T-helper 1 cell treated with Interleukin-12 subunit alpha and Interleukin-12 subunit beta and Interleukin-4 antibody, amounts not matched to agents 30 μg/mL and 1 μg/mL, for 36 hours (primary cell): ENCODE measurements around the gene CTDSPL.

Experiments used
- H3K27ac Mint-ChIP-seq: one replicate; pipeline ENCODE4 v1.8.0; 2021; ENCODE audit warnings: mild to moderate bottlenecking, mixed read lengths
- H3K27me3 Mint-ChIP-seq: one replicate; pipeline ENCODE4 v1.8.0; 2021; ENCODE audit warnings: low read depth, mixed read lengths
- H3K36me3 Mint-ChIP-seq: one replicate; pipeline ENCODE4 v1.8.0; 2021; ENCODE audit warnings: low read depth, mixed read lengths
- H3K4me1 Mint-ChIP-seq: one replicate; pipeline ENCODE4 v1.8.0; 2021; ENCODE audit warnings: low read depth, mixed read lengths
- H3K4me3 Mint-ChIP-seq: one replicate; pipeline ENCODE4 v1.8.0; 2021; ENCODE audit warnings: mild to moderate bottlenecking, moderate library complexity, mixed read lengths
- H3K9me3 Mint-ChIP-seq: one replicate; pipeline ENCODE4 v1.8.0; 2021; ENCODE audit warnings: mixed read lengths

CTDSPL gene

GRCh38 chr3:37906734-37907282, 45.1 kb downstream of the CTDSPL start:
- Mint-ChIP-seq H3K36me3 (peaks cover 3% of the 10 kb centered on the region), H3K27me3 (peaks cover 5% of the 10 kb centered on the region), H3K9me3 (no peaks in the 10 kb centered on the region), H3K4me3 (peak overlapping the region; percentile 36), H3K27ac (peak overlapping the region; percentile 32), H3K4me1 (peaks cover 66% of the 10 kb centered on the region)

GRCh38 chr3:37907371-37907770, 45.7 kb downstream of the CTDSPL start:
- H3K27ac Mint-ChIP-seq = peak overlapping the region; percentile 33
- peaks cover 8% of the 10 kb centered on the region for H3K27me3 Mint-ChIP-seq

GRCh38 chr3:37907906-37908305, 46.2 kb downstream of the CTDSPL start:
- peaks cover 9% of the 10 kb centered on the region for H3K27me3 Mint-ChIP-seq
- peak overlapping the region; percentile 40 for H3K4me3 Mint-ChIP-seq
- H3K4me1 Mint-ChIP-seq = peaks cover 55% of the 10 kb centered on the region
- peaks cover under 1% of the 10 kb centered on the region for H3K36me3 Mint-ChIP-seq
- H3K9me3 Mint-ChIP-seq = no peaks in the 10 kb centered on the region
- H3K27ac Mint-ChIP-seq = peak overlapping the region; percentile 56

More at GRCh38 chr3:37907371-37907770, 45.7 kb downstream of the CTDSPL start:
- H3K4me1 Mint-ChIP-seq = peaks cover 61% of the 10 kb centered on the region
- peaks cover 3% of the 10 kb centered on the region for H3K36me3 Mint-ChIP-seq
- peak overlapping the region; percentile 36 for H3K4me3 Mint-ChIP-seq
- no peaks in the 10 kb centered on the region for H3K9me3 Mint-ChIP-seq

- Mint-ChIP-seq H3K9me3 (no peaks in the 10 kb centered on the region), H3K27ac (no peak overlapping the region), H3K36me3 (no peaks in the 10 kb centered on the region), H3K4me1 (peaks cover 41% of the 10 kb centered on the region), H3K4me3 (no peak overlapping the region), H3K27me3 (peaks cover 18% of the 10 kb centered on the region)
Observed at GRCh38 chr3:37909067-37909911, 47.6 kb downstream of the CTDSPL start.

GRCh38 chr3:37910671-37911400, 49.2 kb downstream of the CTDSPL start:
- Mint-ChIP-seq H3K36me3 (peaks cover 1% of the 10 kb centered on the region), H3K27me3 (peaks cover 32% of the 10 kb centered on the region), H3K27ac (no peak overlapping the region), H3K4me3 (no peak overlapping the region), H3K4me1 (peaks cover 34% of the 10 kb centered on the region), H3K9me3 (peaks cover 8% of the 10 kb centered on the region)

GRCh38 chr3:37912052-37912733, 50.5 kb downstream of the CTDSPL start:
- peaks cover 8% of the 10 kb centered on the region for H3K9me3 Mint-ChIP-seq
- peaks cover 20% of the 10 kb centered on the region for H3K4me1 Mint-ChIP-seq
- peaks cover 1% of the 10 kb centered on the region for H3K36me3 Mint-ChIP-seq
- H3K27me3 Mint-ChIP-seq = peaks cover 35% of the 10 kb centered on the region
- no peak overlapping the region for H3K4me3 Mint-ChIP-seq
- H3K27ac Mint-ChIP-seq = no peak overlapping the region

- H3K9me3 Mint-ChIP-seq = peaks cover 8% of the 10 kb centered on the region
- no peak overlapping the region for H3K4me3 Mint-ChIP-seq
- H3K27ac Mint-ChIP-seq = no peak overlapping the region
- peaks cover 1% of the 10 kb centered on the region for H3K36me3 Mint-ChIP-seq
- peaks cover 7% of the 10 kb centered on the region for H3K4me1 Mint-ChIP-seq
- H3K27me3 Mint-ChIP-seq = peaks cover 35% of the 10 kb centered on the region
Observed at GRCh38 chr3:37913522-37913921, 51.8 kb downstream of the CTDSPL start.

GRCh38 chr3:37916685-37917084, 55.0 kb downstream of the CTDSPL start:
- H3K27ac Mint-ChIP-seq = no peak overlapping the region
- peaks cover 1% of the 10 kb centered on the region for H3K36me3 Mint-ChIP-seq
- no peaks in the 10 kb centered on the region for H3K4me1 Mint-ChIP-seq
- H3K27me3 Mint-ChIP-seq = peaks cover 30% of the 10 kb centered on the region
- no peak overlapping the region for H3K4me3 Mint-ChIP-seq
- peaks cover 8% of the 10 kb centered on the region for H3K9me3 Mint-ChIP-seq

GRCh38 chr3:37918627-37919026, 56.9 kb downstream of the CTDSPL start:
- Mint-ChIP-seq H3K27me3 (peaks cover 22% of the 10 kb centered on the region), H3K27ac (no peak overlapping the region), H3K4me1 (no peaks in the 10 kb centered on the region), H3K9me3 (peaks cover 8% of the 10 kb centered on the region), H3K4me3 (no peak overlapping the region), H3K36me3 (peaks cover 1% of the 10 kb centered on the region)

- H3K9me3 Mint-ChIP-seq = peaks cover 4% of the 10 kb centered on the region
- H3K36me3 Mint-ChIP-seq = peaks cover 1% of the 10 kb centered on the region
Observed at GRCh38 chr3:37920156-37920699, 58.5 kb downstream of the CTDSPL start.

GRCh38 chr3:37921025-37921424, 59.3 kb downstream of the CTDSPL start:
- no peaks in the 10 kb centered on the region for H3K36me3 Mint-ChIP-seq
- H3K9me3 Mint-ChIP-seq = no peaks in the 10 kb centered on the region
- H3K4me1 Mint-ChIP-seq = no peaks in the 10 kb centered on the region
- no peak overlapping the region for H3K4me3 Mint-ChIP-seq
- H3K27ac Mint-ChIP-seq = no peak overlapping the region
- peaks cover 7% of the 10 kb centered on the region for H3K27me3 Mint-ChIP-seq

More at GRCh38 chr3:37920156-37920699, 58.5 kb downstream of the CTDSPL start:
- Mint-ChIP-seq H3K4me3 (no peak overlapping the region), H3K4me1 (no peaks in the 10 kb centered on the region), H3K27ac (no peak overlapping the region), H3K27me3 (peaks cover 8% of the 10 kb centered on the region)

- Mint-ChIP-seq H3K36me3 (no peaks in the 10 kb centered on the region), H3K4me1 (no peaks in the 10 kb centered on the region), H3K9me3 (no peaks in the 10 kb centered on the region), H3K27me3 (peaks cover 5% of the 10 kb centered on the region), H3K4me3 (no peak overlapping the region), H3K27ac (no peak overlapping the region)
Observed at GRCh38 chr3:37922721-37923568, 61.3 kb downstream of the CTDSPL start.

GRCh38 chr3:37923569-37924040, 61.9 kb downstream of the CTDSPL start:
- Mint-ChIP-seq H3K9me3 (peaks cover 1% of the 10 kb centered on the region), H3K36me3 (no peaks in the 10 kb centered on the region), H3K4me1 (no peaks in the 10 kb centered on the region), H3K27ac (no peak overlapping the region), H3K27me3 (peaks cover 5% of the 10 kb centered on the region), H3K4me3 (no peak overlapping the region)
